NCI-H2196 (cell line): ENCODE results near the gene BMERB1.
"Not testable (repeated sequence)": the region's sequence is repeated elsewhere in the genome, so short reads cannot be mapped to it uniquely, and the experiment has no call there.

Source experiments
- DNase-seq: peaks from one replicate; lab custom pipeline; 2025; ENCODE audit not compliant: unreplicated experiment; lab: John Stamatoyannopoulos, UW

BMERB1 gene

GRCh38 chr16:15519790-15520189, 85.4 kb downstream of the BMERB1 start:
- no peak for DNase-seq

DNA sequence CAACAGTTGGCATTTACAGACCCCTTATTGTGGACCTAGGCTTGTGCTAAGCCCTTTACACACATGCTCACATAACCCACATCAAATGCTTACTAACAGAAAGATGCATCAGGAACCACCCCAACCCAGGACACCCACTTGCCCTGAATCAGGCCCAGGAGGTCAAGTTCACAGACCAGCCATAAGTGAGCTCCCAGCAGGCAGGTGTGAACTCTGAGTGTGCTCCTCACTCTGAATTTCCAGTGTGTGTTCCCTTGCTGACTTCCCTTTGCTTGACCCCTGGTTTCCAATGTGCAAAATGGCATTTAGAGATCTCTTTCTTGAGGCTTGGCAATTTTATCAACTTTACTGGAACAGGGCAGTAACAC, 87.0 kb downstream of the BMERB1 start:
- no peak for DNase-seq

DNA sequence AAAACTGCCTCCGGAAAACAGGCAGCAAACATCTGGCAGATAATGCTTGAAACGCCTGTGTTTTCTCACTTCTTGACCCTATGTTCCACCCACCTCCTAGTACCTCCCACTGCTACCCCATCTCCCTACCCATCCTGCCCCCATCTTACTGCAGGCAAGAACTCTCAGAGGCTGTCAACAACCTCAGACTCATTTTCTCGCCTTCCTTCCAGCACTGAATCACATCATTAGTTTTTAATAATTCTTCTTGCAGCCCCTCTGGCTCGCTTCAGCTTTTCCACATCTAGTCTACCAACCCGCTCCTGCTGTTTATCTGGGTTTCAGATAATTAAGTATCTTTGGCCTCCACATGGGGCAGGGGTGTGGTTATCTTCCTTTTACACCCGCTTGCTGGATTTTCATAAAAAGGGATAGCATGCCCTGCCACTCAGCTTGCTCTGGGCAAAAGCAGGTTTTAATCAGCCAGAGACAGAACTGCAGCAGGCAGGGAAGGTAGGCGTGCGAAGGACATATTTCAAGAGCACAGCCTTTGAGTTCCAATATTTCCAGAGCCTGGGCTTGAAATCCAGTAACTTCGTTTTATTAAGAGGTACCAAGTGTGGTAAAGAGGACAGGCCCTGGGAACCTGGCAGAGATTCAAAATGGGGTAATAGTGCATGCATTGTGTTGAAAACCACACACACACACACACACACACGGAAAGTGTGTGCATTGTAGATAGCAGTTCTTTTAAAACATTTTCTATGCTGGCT, 87.5 kb downstream of the BMERB1 start:
- no peak for DNase-seq

DNA sequence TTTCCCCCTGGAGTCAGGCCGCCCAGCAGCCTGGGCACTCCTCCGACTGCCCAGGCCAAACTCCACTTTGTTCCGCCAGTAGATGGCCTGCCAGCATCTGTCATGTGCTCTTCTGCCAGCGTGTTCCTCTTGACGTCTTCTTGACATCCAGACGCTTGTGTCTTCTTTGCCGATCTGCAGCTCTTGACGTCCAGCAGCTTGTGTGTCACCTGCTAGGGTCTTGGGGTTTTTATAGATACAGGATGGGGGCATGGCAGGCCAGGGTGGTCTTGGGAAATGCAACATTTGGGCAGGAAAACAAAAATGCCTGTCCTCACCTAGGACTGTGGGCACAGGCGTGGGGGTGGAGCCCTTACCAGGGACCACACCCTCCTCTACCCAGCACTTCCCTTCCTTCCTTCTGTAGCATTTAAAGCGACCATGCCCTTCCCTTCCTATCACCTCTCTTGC, 88.7 kb downstream of the BMERB1 start:
- DNase-seq = no peak

DNA sequence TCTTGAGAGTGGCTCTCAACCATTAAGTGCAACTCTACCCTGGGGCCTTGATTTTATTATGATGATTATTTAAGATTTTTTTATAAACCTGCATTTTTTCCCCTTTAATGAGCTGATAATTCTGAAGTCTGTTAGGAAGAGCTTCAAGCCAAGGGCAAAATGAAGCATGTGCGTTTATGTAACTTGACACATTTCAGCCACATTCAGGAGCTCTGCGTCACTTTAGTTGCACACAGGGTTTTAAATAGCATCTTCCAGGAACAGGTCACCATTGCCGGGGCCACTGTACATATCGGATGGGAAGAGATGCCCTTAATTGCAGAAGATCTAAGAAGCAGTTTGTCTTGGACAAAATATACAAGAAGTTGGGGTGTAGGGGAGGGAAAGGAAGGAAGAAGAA, 89.6 kb downstream of the BMERB1 start:
- DNase-seq = no peak

DNA sequence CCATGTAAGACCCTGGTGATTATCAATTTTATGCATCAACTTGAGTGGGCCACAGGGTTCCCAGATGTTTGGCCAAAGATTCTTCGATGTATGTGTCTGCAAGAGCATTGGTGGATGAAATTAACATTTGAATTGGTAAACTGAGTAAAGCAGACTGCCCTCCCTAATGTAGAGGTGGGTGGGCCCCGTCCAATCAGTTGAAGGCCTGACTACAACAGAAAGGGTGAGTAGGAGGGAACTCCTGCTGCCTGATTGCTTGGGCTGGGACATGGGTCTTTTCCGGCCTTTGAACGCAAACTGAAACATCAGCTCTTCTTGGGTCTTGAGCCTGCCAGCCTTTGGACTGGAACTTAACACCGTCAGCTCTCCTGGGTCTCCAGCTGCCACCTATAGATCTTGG, 90.6 kb downstream of the BMERB1 start:
- no peak for DNase-seq

- no peak for DNase-seq
Observed at GRCh38 chr16:15526097-15526496, 91.7 kb downstream of the BMERB1 start.

GRCh38 chr16:15526731-15527130, 92.3 kb downstream of the BMERB1 start:
- DNase-seq = no peak

DNA sequence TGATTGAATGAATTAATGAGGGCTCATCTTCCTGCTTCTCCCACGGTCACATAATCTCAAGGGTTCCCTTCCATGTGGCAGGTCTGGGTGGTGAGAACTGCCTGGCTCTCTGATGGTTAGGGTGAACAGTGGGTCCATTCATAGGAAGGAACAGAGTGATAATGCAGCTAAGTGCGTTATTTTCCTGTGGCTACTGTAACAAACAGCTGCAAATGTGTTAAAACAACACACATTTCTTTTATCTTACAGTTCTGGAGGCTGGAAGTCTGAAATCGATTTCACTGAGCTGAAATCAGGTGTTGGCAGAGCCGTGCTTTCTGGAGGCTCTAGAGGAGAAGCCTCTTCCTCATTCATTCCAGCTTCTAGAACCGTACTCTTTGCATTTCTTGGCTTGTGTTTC, 95.3 kb downstream of the BMERB1 start:
- no peak for DNase-seq

- DNase-seq = no peak
Observed at GRCh38 chr16:15530085-15530484, 95.7 kb downstream of the BMERB1 start.

- DNase-seq = no peak
Observed at GRCh38 chr16:15532825-15533224, 98.4 kb downstream of the BMERB1 start.

GRCh38 chr16:15533386-15533785, 99.0 kb downstream of the BMERB1 start:
- DNase-seq = no peak

DNA sequence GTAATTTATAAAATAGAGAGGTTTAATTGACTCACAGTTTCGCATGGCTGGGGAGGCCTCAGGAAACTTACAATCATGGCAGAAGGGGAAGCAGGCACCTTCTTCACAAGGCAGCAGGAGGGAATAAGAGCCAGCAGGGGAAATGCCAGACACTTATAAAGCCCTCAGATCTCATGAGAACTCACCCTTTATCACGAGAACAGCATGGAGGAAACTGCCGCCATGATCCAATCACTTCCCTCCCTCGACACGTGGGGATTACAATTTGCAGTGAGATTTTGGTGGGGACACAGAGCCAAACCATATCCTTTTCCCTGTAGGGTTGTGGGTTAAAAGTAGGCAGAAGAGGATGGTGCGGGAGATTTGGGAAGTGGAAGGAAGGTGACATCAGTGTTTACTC, 101.4 kb downstream of the BMERB1 start:
- DNase-seq = no peak

- DNase-seq = no peak
Observed at GRCh38 chr16:15536843-15537242, 102.5 kb downstream of the BMERB1 start.

DNA sequence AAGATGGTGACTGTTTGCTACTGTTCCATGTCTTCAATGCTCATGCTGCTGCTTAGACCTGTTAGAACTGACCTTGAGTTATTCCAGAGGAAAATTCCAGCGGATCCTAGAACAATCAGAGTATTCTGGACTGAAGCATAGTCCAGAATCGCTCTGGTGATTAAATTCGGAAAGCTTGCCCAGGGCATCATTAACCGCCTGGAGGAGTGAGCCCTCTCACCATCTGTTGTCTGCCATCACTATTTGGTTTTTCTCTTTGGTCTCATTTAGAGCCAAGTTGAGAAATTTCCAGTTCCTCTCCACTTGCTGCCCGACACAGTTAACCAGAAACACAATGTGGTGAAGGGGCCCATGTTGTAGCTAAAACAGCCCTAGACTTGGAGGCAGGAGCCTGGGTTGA, 104.1 kb downstream of the BMERB1 start:
- no peak for DNase-seq

GRCh38 chr16:15539197-15539596, 104.8 kb downstream of the BMERB1 start:
- DNase-seq = no peak

DNA sequence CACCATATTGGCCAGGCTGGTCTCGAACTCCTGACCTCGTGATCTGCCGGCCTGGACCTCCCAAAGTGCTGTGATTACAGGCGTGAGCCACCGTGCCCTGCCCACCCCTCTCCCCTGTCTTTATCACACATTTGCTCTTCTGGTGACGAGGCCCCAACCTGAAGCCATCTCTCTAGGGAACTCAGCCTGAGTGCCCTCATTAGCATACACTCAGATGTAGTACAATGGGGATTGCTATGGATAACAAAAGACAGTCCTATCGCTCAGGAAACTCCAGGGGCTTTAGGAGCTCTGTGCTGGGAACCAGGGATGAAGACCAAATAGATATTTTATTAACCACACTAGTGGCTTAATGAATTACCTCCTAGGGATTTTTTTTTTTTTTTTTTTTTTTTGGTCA, 107.9 kb downstream of the BMERB1 start:
- DNase-seq = no peak

GRCh38 chr16:15542734-15543347, 108.5 kb downstream of the BMERB1 start:
- DNase-seq = no peak

DNA sequence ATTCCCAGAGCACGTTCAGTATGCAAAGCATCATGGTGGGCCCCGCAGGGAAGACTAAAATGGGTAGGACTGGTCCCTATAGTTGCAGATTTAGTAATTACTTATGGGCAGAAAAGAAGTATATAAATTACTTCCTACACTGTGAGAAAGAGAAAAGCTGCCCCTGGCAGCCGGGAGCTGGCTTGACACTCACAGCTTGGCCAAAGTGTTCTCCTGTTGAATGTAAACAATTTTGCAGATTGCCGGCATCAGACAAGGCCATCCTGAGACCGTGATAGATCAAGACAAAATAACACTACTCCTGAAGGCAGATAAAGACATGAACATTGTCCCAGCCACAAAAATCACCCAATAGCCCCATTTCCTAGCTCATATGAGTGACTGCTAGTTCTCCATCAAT, 110.0 kb downstream of the BMERB1 start:
- DNase-seq = no peak

DNA sequence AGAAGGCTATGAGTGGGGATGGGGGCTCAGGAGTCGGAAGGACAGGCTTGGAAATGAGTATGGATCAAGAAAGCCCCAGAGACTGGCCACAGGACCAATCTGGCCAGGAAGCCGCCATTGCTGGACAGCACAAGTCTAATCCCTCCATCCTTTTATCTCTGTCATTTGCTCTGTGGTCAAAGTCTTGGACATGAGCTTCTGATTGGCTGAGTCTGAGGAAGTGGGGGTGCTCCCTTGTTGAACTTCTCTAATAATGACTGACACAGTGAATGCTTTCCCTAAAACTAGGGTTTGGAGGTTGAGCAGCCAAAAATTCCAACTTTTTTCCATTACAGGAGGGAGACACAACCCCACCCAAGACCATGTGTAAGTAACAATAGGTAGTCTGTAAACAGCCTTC, 111.2 kb downstream of the BMERB1 start:
- DNase-seq = no peak

DNA sequence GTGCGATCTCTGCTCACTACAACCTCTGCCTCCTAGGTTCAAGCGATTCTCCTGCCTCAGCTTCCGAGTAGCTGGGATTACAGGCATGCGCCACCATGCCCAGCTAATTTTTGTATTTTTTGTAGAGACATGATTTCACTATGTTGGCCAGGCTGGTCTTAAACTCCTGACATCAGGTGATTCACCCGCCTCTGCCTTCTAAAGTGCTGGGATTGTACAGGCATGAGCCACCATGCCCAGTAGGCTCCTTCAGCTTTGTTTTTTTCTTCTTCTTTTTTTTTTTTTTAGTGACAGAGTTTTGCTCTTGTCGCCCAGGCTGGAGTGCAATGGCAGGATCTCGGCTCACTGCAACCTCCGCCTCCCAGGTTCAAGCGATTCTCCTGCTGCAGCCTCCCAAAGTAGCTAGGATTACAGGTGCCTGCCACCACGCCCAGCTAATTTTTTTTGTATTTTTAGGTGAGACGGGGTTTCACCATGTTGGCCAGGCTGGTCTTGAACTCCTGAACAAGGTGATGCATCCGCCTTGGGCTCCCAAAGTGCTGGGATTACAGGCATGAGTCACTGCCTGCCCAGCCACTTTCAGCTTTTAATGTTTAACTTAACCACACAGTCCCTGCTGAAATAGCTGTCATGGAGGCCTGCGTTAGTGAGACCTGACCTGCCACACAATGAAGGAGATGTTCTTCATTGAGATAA, 112.8 kb downstream of the BMERB1 start:
- not testable (repeated sequence) for DNase-seq

DNA sequence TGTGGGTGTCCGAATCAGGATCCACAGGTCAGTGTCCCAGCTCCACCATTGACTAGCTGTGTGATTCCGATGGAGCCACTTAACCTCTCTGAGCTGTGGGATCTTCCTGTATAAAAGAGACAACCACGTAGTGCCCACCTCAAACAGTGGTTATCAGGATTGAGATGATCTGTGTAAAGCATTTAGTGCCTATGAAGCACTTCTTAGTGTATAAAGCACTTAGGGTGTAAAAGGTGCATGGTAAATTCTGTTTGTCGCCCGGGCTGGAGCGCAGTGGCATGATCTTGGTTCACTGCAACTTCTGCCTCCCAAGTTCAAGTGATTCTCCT, 113.3 kb downstream of the BMERB1 start:
- no peak for DNase-seq
